Fibroblast of the aortic adventitia (primary cell): ENCODE results near the gene IFNK. TPM values are rescaled to one million over a fixed set of nuclear protein-coding genes. Genes with fewer than 3 reads are reported as not detected.

ENCODE experiments used
- DNase-seq: peaks from one replicate; pipeline ENCODE4 v3.0.0-alpha.2; 2010; ENCODE audit warnings: low read depth
- H3K4me3 ChIP-seq: 2 replicates; pipeline ENCODE4 v1.5.1; 2011; ENCODE audit warnings: low read depth, mild to moderate bottlenecking, control low read depth, low read length, moderate library complexity
- CTCF ChIP-seq: IDR thresholded peaks from 2 replicates; pipeline ENCODE4 v1.5.1; 2011; ENCODE audit warnings: mild to moderate bottlenecking, low read length, control low read depth, inconsistent platforms; ENCODE audit not compliant: insufficient read depth
- total RNA-seq: library from RNA; depleted of rRNA; stranded (reverse); fragments of >200 nt; gene quantifications from 2 replicates; pipeline ENCODE4 v1.2.3, GENCODE V29; 2012; ENCODE audit warnings: low replicate concordance

Gene IFNK
- total RNA-seq, 1 donor = not detected

DNA sequence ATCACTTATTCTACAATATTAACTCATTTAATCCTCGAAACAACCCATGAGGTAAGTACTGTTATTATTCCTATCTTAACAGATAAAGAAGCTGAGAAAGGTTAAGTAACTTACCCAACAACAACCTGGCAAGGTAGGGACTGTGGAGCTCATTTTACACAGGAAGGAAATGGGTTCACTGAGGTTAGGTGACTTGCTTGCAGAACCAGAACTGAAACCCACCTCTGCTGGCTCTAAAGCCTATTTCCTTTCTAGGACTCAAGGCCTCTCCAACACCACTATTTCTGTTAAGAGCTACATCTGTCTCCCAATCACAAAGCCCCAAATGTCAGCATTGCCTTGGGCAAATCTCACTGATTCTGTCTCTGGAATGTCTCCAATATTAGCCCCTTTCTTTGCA is 38.9 kb upstream of the IFNK start:
- TF ChIP-seq CTCF = no peak
- no peak for DNase-seq
- no peak overlapping the region for H3K4me3 ChIP-seq

DNA sequence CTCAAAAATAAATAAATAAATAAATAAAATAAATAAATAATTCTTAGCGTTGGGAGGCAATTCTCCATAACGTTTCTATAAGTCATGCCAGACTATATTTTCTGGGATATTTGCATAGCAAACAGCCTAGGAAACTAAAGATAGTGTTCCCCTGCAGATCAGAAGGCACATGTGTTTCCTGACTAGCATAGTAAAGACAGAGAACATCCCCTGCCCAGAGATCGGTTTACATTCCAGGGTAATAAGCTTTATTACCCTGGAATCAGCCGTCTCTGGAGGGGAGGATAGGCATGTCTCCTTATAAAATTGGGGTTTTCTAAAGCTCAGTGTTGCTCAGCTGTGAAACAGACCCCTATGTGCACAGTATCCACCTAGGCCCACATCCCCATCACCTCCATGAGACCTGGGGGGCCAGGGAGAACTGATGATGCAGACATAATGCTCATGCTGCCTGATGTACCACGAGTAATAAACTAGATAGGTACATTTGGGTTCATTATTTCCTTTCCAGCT is 36.9 kb upstream of the IFNK start:
- no peak for DNase-seq
- no peak for TF ChIP-seq CTCF
- H3K4me3 ChIP-seq = no peak overlapping the region

DNA sequence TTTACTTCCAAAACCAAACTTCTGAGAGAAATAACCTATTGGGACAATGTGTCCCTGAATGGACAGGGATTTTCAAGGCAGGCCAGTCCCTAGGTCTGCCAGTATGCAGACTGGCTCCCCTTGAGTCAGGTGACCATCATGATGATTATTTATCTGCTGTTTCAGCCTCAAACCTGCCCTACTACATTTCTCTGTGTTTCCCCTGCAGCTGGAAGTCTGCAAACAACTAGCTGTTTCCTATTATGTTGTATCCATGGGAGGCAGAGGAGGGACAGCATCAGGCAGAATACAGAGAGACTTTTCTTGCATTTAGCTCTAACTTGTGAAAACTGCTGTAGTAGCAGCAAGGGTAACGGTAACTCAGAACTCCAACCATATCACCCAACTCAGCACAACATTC is 36.2 kb upstream of the IFNK start:
- no peak overlapping the region for H3K4me3 ChIP-seq
- no peak for DNase-seq
- TF ChIP-seq CTCF = no peak

GRCh38 chr9:27489087-27489876 is 34.8 kb upstream of the IFNK start:
- no peak overlapping the region for H3K4me3 ChIP-seq
- DNase-seq = no peak
- no peak for TF ChIP-seq CTCF

DNA sequence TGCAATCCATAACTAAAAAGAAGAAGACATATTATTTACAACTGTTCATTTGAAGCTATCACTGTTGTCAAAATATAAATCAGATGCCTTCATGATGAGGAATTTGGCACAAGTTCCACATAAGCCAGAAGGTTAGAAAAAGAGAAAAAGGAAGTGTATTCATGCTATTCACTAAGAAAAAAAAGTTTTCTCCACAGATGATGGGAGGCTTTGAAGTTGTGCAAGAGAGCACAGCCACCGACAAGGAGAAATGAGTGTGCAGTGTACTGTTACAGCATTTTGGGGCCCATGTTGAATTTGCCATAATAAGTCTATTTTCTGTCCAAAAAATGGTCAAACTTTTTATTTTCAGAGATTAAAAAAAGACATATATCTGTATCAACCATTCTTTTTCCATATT is 32.9 kb upstream of the IFNK start:
- no peak for TF ChIP-seq CTCF

DNA sequence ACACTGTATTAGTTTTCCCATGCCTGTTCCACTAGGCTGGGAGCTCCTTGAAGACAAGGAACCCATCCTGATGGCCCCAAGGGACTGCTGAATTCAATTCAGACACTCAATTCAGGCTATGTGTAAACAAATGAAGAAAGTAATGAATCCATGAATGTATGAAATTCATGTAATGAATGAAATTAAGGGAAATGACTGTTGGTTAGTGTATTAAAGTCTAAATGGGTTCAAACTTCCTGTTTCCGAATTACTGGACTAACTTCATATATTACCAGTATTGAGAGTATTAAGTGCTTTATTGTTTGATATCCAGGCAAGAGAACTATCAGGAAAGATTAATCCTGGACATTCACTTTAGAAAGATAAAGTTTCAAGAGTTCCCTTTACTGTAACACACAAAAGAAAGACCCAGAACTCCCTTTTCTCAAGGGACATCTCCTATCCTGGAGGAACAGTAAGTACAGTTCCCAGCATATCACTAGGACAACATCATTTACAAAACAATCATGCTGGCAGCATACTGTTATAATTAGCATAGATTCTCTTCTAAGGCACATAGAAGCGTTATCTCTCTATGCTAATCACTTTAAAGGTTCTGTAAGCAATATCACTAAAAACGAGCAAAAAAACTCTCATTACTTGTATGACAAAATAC is 28.5 kb upstream of the IFNK start:
- no peak for TF ChIP-seq CTCF
- no peak overlapping the region for H3K4me3 ChIP-seq

More for the DNA sequence above, 32.9 kb upstream of the IFNK start:
- no peak for DNase-seq
- no peak overlapping the region for H3K4me3 ChIP-seq

More for the DNA sequence above, 28.5 kb upstream of the IFNK start:
- DNase-seq = no peak
